H9 (cell line): Measurements from ENCODE around the gene SLC30A7. TPM values are rescaled to one million over a fixed set of nuclear protein-coding genes. Genes with fewer than 3 reads are reported as not detected.

ENCODE experiments used
- DNase-seq: peaks from one replicate; pipeline ENCODE4 v3.0.0-alpha.2; 2017
- H2AFZ ChIP-seq: one replicate; pipeline ENCODE4 v1.6.1; 2013; ENCODE audit warnings: mild to moderate bottlenecking, low read length, control low read depth, moderate library complexity
- H2AK5ac ChIP-seq: 2 replicates; pipeline ENCODE4 v1.6.1; 2013; ENCODE audit warnings: low read length, control low read depth, mixed read lengths; ENCODE audit not compliant: insufficient read length
- H2BK120ac ChIP-seq: one replicate; pipeline ENCODE4 v1.6.1; 2013; ENCODE audit warnings: low read depth, mild to moderate bottlenecking, low read length, control low read depth, inconsistent platforms; ENCODE audit not compliant: poor library complexity, severe bottlenecking
- H2BK12ac ChIP-seq: 2 replicates; pipeline ENCODE4 v1.6.1; 2013; ENCODE audit warnings: low read length, control low read depth, mixed read lengths, low read depth; ENCODE audit not compliant: insufficient read length
- H2BK15ac ChIP-seq: 2 replicates; pipeline ENCODE4 v1.6.1; 2013; ENCODE audit warnings: low read depth, low read length, control low read depth
- H2BK20ac ChIP-seq: one replicate; pipeline ENCODE4 v1.6.1; 2013; ENCODE audit warnings: low read depth, mild to moderate bottlenecking, low read length, control low read depth, inconsistent platforms; ENCODE audit not compliant: poor library complexity, severe bottlenecking
- H2BK5ac ChIP-seq: 2 replicates; pipeline ENCODE4 v1.6.1; 2013; ENCODE audit warnings: low read length, control low read depth, mixed read lengths; ENCODE audit not compliant: insufficient read length
- H3K14ac ChIP-seq: 2 replicates; pipeline ENCODE4 v1.6.1; 2013; ENCODE audit warnings: low read length, control low read depth; ENCODE audit not compliant: insufficient read depth
- H3K18ac ChIP-seq: 2 replicates; pipeline ENCODE4 v1.6.1; 2013; ENCODE audit warnings: low read depth, mild to moderate bottlenecking, mixed read lengths, low read length, control low read depth; ENCODE audit not compliant: insufficient read length
- H3K23ac ChIP-seq: 2 replicates; pipeline ENCODE4 v1.6.1; 2013; ENCODE audit warnings: low read length, control low read depth, mixed read lengths, low read depth; ENCODE audit not compliant: insufficient read length
- H3K23me2 ChIP-seq: 2 replicates; pipeline ENCODE4 v1.6.1; 2013; ENCODE audit warnings: low read depth, mild to moderate bottlenecking, mixed read lengths, low read length, control low read depth; ENCODE audit not compliant: insufficient read length, poor library complexity, severe bottlenecking
- H3K27ac ChIP-seq: 2 replicates; pipeline ENCODE4 v1.5.1; 2013; ENCODE audit warnings: low read length, control low read depth, mixed read lengths, low read depth; ENCODE audit not compliant: insufficient read length
- H3K27me3 ChIP-seq: 2 replicates; pipeline ENCODE4 v1.6.1; 2013; ENCODE audit warnings: low read length, control low read depth, inconsistent platforms; ENCODE audit not compliant: insufficient read depth
- H3K4ac ChIP-seq: 2 replicates; pipeline ENCODE4 v1.6.1; 2013; ENCODE audit warnings: low read depth, mild to moderate bottlenecking, control low read depth, inconsistent platforms, low read length, moderate library complexity
- H3K4me1 ChIP-seq: 2 replicates; pipeline ENCODE4 v1.6.1; 2013; ENCODE audit warnings: low read length, control low read depth, inconsistent platforms; ENCODE audit not compliant: insufficient read depth
- H3K4me2 ChIP-seq: 2 replicates; pipeline ENCODE4 v1.6.1; 2013; ENCODE audit warnings: low read length, control low read depth, mixed read lengths; ENCODE audit not compliant: insufficient read length, insufficient read depth
- H3K56ac ChIP-seq: 2 replicates; pipeline ENCODE4 v1.6.1; 2013; ENCODE audit warnings: low read depth, mild to moderate bottlenecking, mixed read lengths, low read length, control low read depth; ENCODE audit not compliant: insufficient read length
- H3K79me1 ChIP-seq: 2 replicates; pipeline ENCODE4 v1.6.1; 2013; ENCODE audit warnings: low read depth, mild to moderate bottlenecking, moderate library complexity, low read length, control low read depth, inconsistent platforms; ENCODE audit not compliant: insufficient read depth, poor library complexity, severe bottlenecking
- H3K79me2 ChIP-seq: 2 replicates; pipeline ENCODE4 v1.6.1; 2013; ENCODE audit warnings: low read length, control low read depth, inconsistent platforms; ENCODE audit not compliant: insufficient read depth
- H3K9ac ChIP-seq: 2 replicates; pipeline ENCODE4 v1.6.1; 2013; ENCODE audit warnings: low read length, control low read depth, mixed read lengths; ENCODE audit not compliant: insufficient read length; ENCODE audit errors: extremely low read depth
- H3K9me3 ChIP-seq: one replicate; pipeline ENCODE4 v1.6.1; 2013; ENCODE audit warnings: low read depth, low read length, inconsistent platforms; ENCODE audit not compliant: control insufficient read depth
- H3T11ph ChIP-seq: one replicate; pipeline ENCODE4 v1.6.1; 2013; ENCODE audit warnings: mild to moderate bottlenecking, low read length, control low read depth, inconsistent platforms
- H4K20me1 ChIP-seq: one replicate; pipeline ENCODE4 v1.6.1; 2013; ENCODE audit not compliant: control insufficient read depth, insufficient read length, insufficient read depth
- H4K5ac ChIP-seq: 2 replicates; pipeline ENCODE4 v1.6.1; 2013; ENCODE audit warnings: low read depth, mild to moderate bottlenecking, mixed read lengths, low read length, control low read depth; ENCODE audit not compliant: insufficient read length
- H4K8ac ChIP-seq: replicated peaks from 2 replicates; pipeline ENCODE4 v1.6.1; 2013; ENCODE audit warnings: low read length, control low read depth, mixed read lengths, low read depth; ENCODE audit not compliant: insufficient read length
- H4K91ac ChIP-seq: 2 replicates; pipeline ENCODE4 v1.6.1; 2013; ENCODE audit warnings: low read depth, mild to moderate bottlenecking, moderate library complexity, mixed read lengths, low read length, control low read depth; ENCODE audit not compliant: insufficient read length
- H3K27ac Mint-ChIP-seq, 3 experiments: 2 replicates in 2 of 3; 3 replicates in 1 of 3; pipeline ENCODE4 v1.8.0; 2020 to 2021; ENCODE audit warnings: mixed read lengths in 3 of 3, mild to moderate bottlenecking in 1 of 3, moderate library complexity in 1 of 3
- H3K27me3 Mint-ChIP-seq: 2 replicates; pipeline ENCODE4 v1.8.0; 2021; ENCODE audit warnings: low read depth, mild to moderate bottlenecking, moderate library complexity, mixed read lengths
- H3K36me3 Mint-ChIP-seq, 3 experiments: 2 replicates in 2 of 3; 3 replicates in 1 of 3; pipeline ENCODE4 v1.8.0; 2020 to 2021; ENCODE audit warnings: low read depth in 3 of 3, mixed read lengths in 3 of 3; ENCODE audit not compliant: insufficient read depth in 1 of 3
- H3K4me1 Mint-ChIP-seq, 2 experiments: 2 replicates each; pipeline ENCODE4 v1.8.0; 2020; ENCODE audit warnings: mixed read lengths in 2 of 2
- H3K4me3 Mint-ChIP-seq, 2 experiments: 2 replicates in 1 of 2; 3 replicates in 1 of 2; pipeline ENCODE4 v1.8.0; 2020 to 2021; ENCODE audit warnings: mild to moderate bottlenecking in 2 of 2, mixed read lengths in 2 of 2, moderate library complexity in 1 of 2
- H3K9me3 Mint-ChIP-seq, 2 experiments: 2 replicates in 1 of 2; 3 replicates in 1 of 2; pipeline ENCODE4 v1.8.0; 2020; ENCODE audit warnings: mild to moderate bottlenecking in 2 of 2, mixed read lengths in 2 of 2, moderate library complexity in 1 of 2
- CTCF ChIP-seq: fragments of 200-600 bp; sonication (generic); conservative IDR thresholded peaks from 3 replicates; pipeline ENCODE4 v1.8.0; 2021; ENCODE audit warnings: antibody characterized with exemption, mild to moderate bottlenecking
- total RNA-seq: library from RNA; stranded (reverse); gene quantifications from 2 replicates; pipeline ENCODE4 v1.2.1, GENCODE V29; 2021

SLC30A7 gene
- total RNA-seq, 1 experiment from 2014 or later, result 25.6 TPM

GRCh38 chr1:100936194-100936967 is 40.5 kb downstream of the SLC30A7 start:
- Mint-ChIP-seq H3K4me3 (no peak overlapping the region), H3K27me3 (no peaks in the 10 kb centered on the region), H3K4me1 (no peaks in the 10 kb centered on the region), H3K27ac (no peak overlapping the region), H3K36me3 (peaks cover 37 to 58% (median 37%) of the 10 kb centered on the region in 3 experiments), H3K9me3 (peaks cover 0 to 3% of the 10 kb centered on the region in 2 experiments; a peak in 2 of 5 replicates)
- no peaks in the 10 kb centered on the region for H4K20me1 ChIP-seq
- H4K5ac ChIP-seq, result no peak overlapping the region
- H3K4me1 ChIP-seq, result no peaks in the 10 kb centered on the region
- H3K4ac ChIP-seq, result no peak overlapping the region
- H3K9ac ChIP-seq, result no peak overlapping the region
- no peak for TF ChIP-seq CTCF
- no peak overlapping the region for H2BK20ac ChIP-seq
- no peaks in the 10 kb centered on the region for H3K79me2 ChIP-seq
- no peak overlapping the region for H3K56ac ChIP-seq
- H4K91ac ChIP-seq, result no peak overlapping the region
- no peaks in the 10 kb centered on the region for H3K79me1 ChIP-seq
- no peak overlapping the region for H3K14ac ChIP-seq
- H2BK15ac ChIP-seq, result no peak overlapping the region
- no peak overlapping the region for H2BK12ac ChIP-seq
- H3K27me3 ChIP-seq, result no peaks in the 10 kb centered on the region
- no peak overlapping the region for H2BK5ac ChIP-seq
- H3K18ac ChIP-seq, result no peak overlapping the region
- no peak overlapping the region for H3K27ac ChIP-seq
- H3K23ac ChIP-seq, result no peak overlapping the region
- H3K4me2 ChIP-seq, result no peak overlapping the region
- no peaks in the 10 kb centered on the region for H3K23me2 ChIP-seq
- no peak for DNase-seq
- H4K8ac ChIP-seq, result no peak overlapping the region
- H3T11ph ChIP-seq, result no peak overlapping the region
- no peak overlapping the region for H2AFZ ChIP-seq
- no peak overlapping the region for H2BK120ac ChIP-seq
- no peak overlapping the region for H2AK5ac ChIP-seq
- H3K9me3 ChIP-seq, result no peaks in the 10 kb centered on the region
